Measurements from ENCODE around the gene NMT1. TPM values are rescaled to one million over a fixed set of nuclear protein-coding genes. Genes with fewer than 3 reads are reported as not detected.
A peak's percentile ranks its signal among the peaks of the same experiment; 100 is the strongest.

The NMT1 gene
- total and polyA plus RNA-seq, 4 donors, result 33.8 to 124 (median 103) TPM

DNA sequence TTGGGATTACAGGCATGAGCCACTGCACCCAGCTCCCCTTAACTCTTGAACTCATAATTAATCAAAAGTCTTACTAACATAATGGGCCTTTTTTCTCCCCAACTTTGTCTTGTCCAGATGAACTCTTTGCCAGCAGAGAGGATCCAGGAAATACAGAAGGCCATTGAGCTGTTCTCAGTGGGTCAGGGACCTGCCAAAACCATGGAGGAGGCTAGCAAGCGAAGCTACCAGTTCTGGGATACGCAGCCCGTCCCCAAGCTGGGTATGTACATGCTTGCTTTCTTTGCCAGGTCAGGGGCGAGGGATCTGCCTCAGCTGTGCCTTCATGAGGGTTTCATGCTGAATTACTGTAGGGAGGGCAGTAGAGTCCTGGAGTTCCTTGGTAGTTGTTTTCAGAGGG, 25.3 kb downstream of the NMT1 start:
- H3K4me1 ChIP-seq (ENCODE audit: control insufficient read depth in 1 of 2, insufficient read depth in 2 of 2, low read length in 2 of 2), result peaks cover 0 to 2% of the 10 kb centered on the region in 2 donors
- 82 to 86% methylated on average over 4 of the region's 4 CpGs for WGBS, 2 donors
- peaks cover 2 to 5% of the 10 kb centered on the region in 2 donors for H3K36me3 ChIP-seq (ENCODE audit: control insufficient read depth in 1 of 2, insufficient read depth in 2 of 2, low read length in 1 of 2)
- ATAC-seq (ENCODE audit: low FRiP score) (no peak), DNase-seq (no peak)
- no peaks in the 10 kb centered on the region for H3K9me3 ChIP-seq (ENCODE audit: control insufficient read depth, low read length)
- intact Hi-C loops (cut with DNase I), result no loop called here
- H3K27me3 ChIP-seq (ENCODE audit: control insufficient read depth in 1 of 2, insufficient read depth in 2 of 2, low read length in 1 of 2), result no peaks in the 10 kb centered on the region
- H3K27ac ChIP-seq (ENCODE audit: low read depth in 1 of 2, low read length in 2 of 2), result peak overlapping the region; percentile 6 to 53
- H3K4me3 ChIP-seq (ENCODE audit: low read length in 2 of 2), result no peak overlapping the region

DNA sequence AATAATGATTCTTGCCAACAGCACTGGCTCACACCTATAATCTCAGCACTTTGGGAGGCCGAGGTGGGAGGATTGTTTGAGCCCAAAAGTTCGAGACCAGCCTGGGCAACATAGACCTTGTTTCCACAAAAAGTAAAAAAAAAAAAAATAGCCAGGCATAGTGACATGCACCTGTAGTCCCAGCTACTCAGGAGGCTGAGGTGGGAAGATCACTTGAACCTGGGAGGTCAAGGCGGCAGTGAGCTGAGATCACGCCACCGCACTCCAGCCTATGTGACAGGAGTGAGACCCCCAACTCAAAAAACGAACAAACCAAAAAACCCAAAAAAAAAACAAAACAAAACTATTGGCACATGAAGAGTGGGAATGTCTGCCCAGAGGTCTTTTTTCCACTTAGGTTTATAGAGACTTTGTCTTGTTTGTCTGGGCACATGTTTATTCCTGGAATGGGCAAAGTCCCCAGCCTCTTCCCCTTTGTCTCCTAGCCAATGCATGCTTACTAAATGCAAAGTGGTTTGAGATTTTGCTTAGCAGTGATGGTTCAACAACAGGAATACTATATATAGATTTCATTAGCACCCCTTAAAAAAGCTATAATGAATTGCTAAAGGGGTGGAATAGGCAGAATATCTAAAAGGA, 25.9 kb downstream of the NMT1 start:
- DNase-seq (no peak), ATAC-seq (ENCODE audit: low FRiP score) (peak; percentile 14)
- no peaks in the 10 kb centered on the region for H3K27me3 ChIP-seq (ENCODE audit: control insufficient read depth in 1 of 2, insufficient read depth in 2 of 2, low read length in 1 of 2)
- intact Hi-C loops (cut with DNase I), result no loop called here
- 16 to 21% methylated on average over 6 of the region's 6 CpGs for WGBS, 2 donors
- peak overlapping the region in 1 of 2 donors; percentile 53 for H3K27ac ChIP-seq (ENCODE audit: low read depth in 1 of 2, low read length in 2 of 2)
- peaks cover 2 to 4% of the 10 kb centered on the region in 2 donors for H3K4me1 ChIP-seq (ENCODE audit: control insufficient read depth in 1 of 2, insufficient read depth in 2 of 2, low read length in 2 of 2)
- H3K4me3 ChIP-seq (ENCODE audit: low read length in 2 of 2), result no peak overlapping the region
- H3K9me3 ChIP-seq (ENCODE audit: control insufficient read depth, low read length), result no peaks in the 10 kb centered on the region
- peaks cover 2% of the 10 kb centered on the region in 2 donors for H3K36me3 ChIP-seq (ENCODE audit: control insufficient read depth in 1 of 2, insufficient read depth in 2 of 2, low read length in 1 of 2)

DNA sequence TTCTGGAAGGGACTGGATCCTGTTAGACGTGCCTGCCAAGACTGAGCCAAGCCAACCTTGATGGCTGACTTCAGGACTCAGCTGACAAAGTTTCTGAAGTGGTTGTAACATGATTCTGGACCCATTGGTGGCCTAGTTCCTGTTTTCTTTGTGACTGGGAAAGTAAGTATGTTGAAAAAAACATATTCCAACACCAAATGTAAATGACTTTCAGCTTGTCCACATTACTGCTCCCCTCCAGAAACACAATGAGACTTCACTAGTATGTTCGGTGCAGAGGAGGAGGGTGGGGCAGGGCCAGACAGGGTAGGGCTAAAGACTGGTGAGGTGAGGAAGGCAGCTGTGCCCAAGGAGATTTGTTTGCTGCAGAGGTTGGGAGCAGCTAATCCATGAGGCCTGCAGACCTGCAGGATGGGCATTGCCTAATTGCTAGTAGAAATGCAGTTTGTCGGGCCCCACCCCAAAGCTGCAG, 26.4 kb downstream of the NMT1 start:
- H3K27ac ChIP-seq (ENCODE audit: low read depth in 1 of 2, low read length in 2 of 2), result peak overlapping the region in 1 of 2 donors; percentile 95
- H3K9me3 ChIP-seq (ENCODE audit: control insufficient read depth, low read length), result no peaks in the 10 kb centered on the region
- no peaks in the 10 kb centered on the region for H3K27me3 ChIP-seq (ENCODE audit: control insufficient read depth in 1 of 2, insufficient read depth in 2 of 2, low read length in 1 of 2)
- peaks cover 2 to 5% of the 10 kb centered on the region in 2 donors for H3K4me1 ChIP-seq (ENCODE audit: control insufficient read depth in 1 of 2, insufficient read depth in 2 of 2, low read length in 2 of 2)
- 5 to 13% methylated on average over 3 of the region's 3 CpGs for WGBS, 2 donors
- DNase-seq (no peak), ATAC-seq (ENCODE audit: low FRiP score) (peak; percentile 59)
- H3K4me3 ChIP-seq (ENCODE audit: low read length in 2 of 2), result no peak overlapping the region
- intact Hi-C loops (cut with DNase I), result no loop called here
- H3K36me3 ChIP-seq (ENCODE audit: control insufficient read depth in 1 of 2, insufficient read depth in 2 of 2, low read length in 1 of 2), result peaks cover 0 to 2% of the 10 kb centered on the region in 2 donors

DNA sequence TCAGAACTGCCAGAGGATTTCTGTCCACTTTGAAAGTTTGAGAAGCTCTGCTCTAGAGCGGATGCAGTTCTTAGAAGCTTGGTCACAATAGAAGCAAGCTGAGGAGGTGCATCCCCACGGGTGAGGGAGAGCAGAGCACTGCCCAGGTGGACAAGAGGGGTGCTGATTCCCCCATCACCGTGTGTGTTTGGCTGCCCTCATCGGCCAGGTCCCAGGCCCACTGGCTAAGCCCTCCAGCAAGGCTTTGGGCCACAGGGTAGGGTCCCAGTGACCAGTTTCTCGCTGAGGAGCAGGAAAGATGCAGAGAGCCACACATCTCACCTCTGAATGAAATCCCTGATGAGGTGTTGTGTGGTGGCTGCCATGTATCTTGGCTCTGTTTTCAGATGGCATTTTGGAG, 26.9 kb downstream of the NMT1 start:
- ATAC-seq (ENCODE audit: low FRiP score), result no peak
- Histone ChIP-seq H3K36me3 (ENCODE audit: control insufficient read depth in 1 of 2, insufficient read depth in 2 of 2, low read length in 1 of 2) (peaks cover 0 to 2% of the 10 kb centered on the region in 2 donors), H3K4me3 (ENCODE audit: low read length in 2 of 2) (no peak overlapping the region), H3K27me3 (ENCODE audit: control insufficient read depth in 1 of 2, insufficient read depth in 2 of 2, low read length in 1 of 2) (no peaks in the 10 kb centered on the region), H3K27ac (ENCODE audit: low read depth in 1 of 2, low read length in 2 of 2) (peak overlapping the region in 1 of 2 donors; percentile 95), H3K4me1 (ENCODE audit: control insufficient read depth in 1 of 2, insufficient read depth in 2 of 2, low read length in 2 of 2) (peaks cover 2 to 5% of the 10 kb centered on the region in 2 donors), H3K9me3 (ENCODE audit: control insufficient read depth, low read length) (no peaks in the 10 kb centered on the region)
- 56 to 59% methylated on average over 5 of the region's 5 CpGs for WGBS, 2 donors
- no peak for DNase-seq
- intact Hi-C loops (cut with DNase I), result no loop called here

DNA sequence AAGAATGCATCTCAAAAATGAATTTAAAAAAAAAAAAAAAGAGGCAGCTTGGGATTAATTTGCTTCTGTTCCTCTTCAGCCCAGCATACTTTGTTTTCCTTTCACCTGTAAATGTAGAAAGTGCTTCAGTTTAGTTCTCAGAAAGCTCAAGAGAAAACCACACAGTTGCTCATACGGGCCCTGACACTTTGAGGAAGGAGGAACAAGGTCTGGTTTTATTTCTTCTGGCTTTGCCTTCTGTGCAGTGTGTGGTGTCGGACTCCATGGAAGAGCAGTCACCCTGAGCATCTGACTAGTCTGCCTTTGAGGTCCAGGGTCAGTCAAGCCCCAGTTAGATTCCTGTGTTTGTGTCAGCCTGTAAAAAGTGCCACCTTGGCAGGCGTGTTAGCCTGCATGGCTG, 27.6 kb downstream of the NMT1 start:
- intact Hi-C loops (cut with DNase I), result no loop called here
- H3K27ac ChIP-seq (ENCODE audit: low read depth in 1 of 2, low read length in 2 of 2), result peak overlapping the region in 1 of 2 donors; percentile 95
- no peak for DNase-seq
- H3K27me3 ChIP-seq (ENCODE audit: control insufficient read depth in 1 of 2, insufficient read depth in 2 of 2, low read length in 1 of 2), result no peaks in the 10 kb centered on the region
- no peaks in the 10 kb centered on the region for H3K9me3 ChIP-seq (ENCODE audit: control insufficient read depth, low read length)
- no peak for ATAC-seq (ENCODE audit: low FRiP score)
- H3K4me1 ChIP-seq (ENCODE audit: control insufficient read depth in 1 of 2, insufficient read depth in 2 of 2, low read length in 2 of 2), result peaks cover 2 to 5% of the 10 kb centered on the region in 2 donors
- 11 to 21% methylated on average over 3 of the region's 3 CpGs for WGBS, 2 donors
- peaks cover 0 to 2% of the 10 kb centered on the region in 2 donors for H3K36me3 ChIP-seq (ENCODE audit: control insufficient read depth in 1 of 2, insufficient read depth in 2 of 2, low read length in 1 of 2)
- no peak overlapping the region for H3K4me3 ChIP-seq (ENCODE audit: low read length in 2 of 2)

DNA sequence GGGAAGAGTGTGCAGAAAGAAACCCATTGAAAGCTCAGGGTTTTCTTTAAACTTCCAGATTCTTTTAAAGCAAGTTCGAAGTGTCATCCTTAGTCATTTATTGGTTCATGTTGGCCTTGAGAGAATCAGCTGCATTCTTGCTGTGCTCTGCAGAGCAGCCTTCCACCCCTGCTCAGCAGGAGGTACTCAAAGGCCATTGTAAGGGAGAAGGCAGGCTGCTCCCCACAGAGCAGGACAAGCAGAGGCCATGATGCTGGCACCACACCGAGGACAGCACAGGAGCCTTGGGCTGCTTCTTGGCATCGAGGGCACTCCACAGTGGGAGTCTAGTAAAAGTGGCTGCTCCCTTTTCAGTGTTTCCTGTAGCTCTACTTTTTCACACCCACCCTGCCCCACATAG, 29.6 kb downstream of the NMT1 start:
- WGBS, 2 donors, result 67 to 81% methylated on average over 3 of the region's 3 CpGs
- Histone ChIP-seq H3K36me3 (ENCODE audit: control insufficient read depth in 1 of 2, insufficient read depth in 2 of 2, low read length in 1 of 2) (peaks cover 0 to 2% of the 10 kb centered on the region in 2 donors), H3K27ac (ENCODE audit: low read depth in 1 of 2, low read length in 2 of 2) (peak overlapping the region; percentile 23 to 61), H3K4me1 (ENCODE audit: control insufficient read depth in 1 of 2, insufficient read depth in 2 of 2, low read length in 2 of 2) (peaks cover 2 to 5% of the 10 kb centered on the region in 2 donors), H3K4me3 (ENCODE audit: low read length in 2 of 2) (no peak overlapping the region), H3K9me3 (ENCODE audit: control insufficient read depth, low read length) (no peaks in the 10 kb centered on the region), H3K27me3 (ENCODE audit: control insufficient read depth in 1 of 2, insufficient read depth in 2 of 2, low read length in 1 of 2) (no peaks in the 10 kb centered on the region)
- no peak for ATAC-seq (ENCODE audit: low FRiP score)
- intact Hi-C loops (cut with DNase I), result no loop called here
- DNase-seq, result no peak

DNA sequence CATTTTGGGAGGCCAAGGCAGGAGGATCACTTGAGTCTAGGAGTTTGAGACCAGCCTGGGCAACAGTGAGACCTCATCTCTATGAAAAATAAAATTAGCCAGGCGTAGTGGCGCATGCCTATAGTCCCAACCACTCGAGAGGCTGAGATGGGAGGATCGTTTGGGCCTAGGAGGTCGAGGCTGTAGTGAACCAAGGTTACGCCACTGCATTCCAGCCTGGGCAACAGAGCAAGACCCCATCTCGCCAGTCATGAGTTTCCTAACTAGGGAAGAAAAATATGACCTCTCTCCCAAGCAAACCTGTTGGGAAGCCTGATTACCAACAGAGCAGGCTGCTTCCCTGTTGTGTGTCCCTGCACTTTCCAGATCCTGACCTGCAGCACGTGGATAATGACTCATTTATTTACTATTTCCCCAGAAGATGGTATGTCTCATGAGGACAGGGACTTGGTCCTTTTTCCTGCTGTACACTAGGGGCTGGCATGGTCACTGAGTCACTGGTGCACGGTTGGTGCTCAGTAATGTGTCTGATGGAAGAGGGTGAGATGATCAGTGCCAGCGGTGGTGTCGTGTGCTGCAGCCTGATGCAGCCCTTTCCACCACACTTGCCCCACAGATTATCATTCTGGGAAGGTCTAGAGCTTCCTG, 30.8 kb downstream of the NMT1 start:
- Histone ChIP-seq H3K4me3 (ENCODE audit: low read length in 2 of 2) (no peak overlapping the region), H3K27me3 (ENCODE audit: control insufficient read depth in 1 of 2, insufficient read depth in 2 of 2, low read length in 1 of 2) (no peaks in the 10 kb centered on the region), H3K4me1 (ENCODE audit: control insufficient read depth in 1 of 2, insufficient read depth in 2 of 2, low read length in 2 of 2) (peaks cover 2 to 5% of the 10 kb centered on the region in 2 donors), H3K27ac (ENCODE audit: low read depth in 1 of 2, low read length in 2 of 2) (peak overlapping the region; percentile 2 to 89), H3K36me3 (ENCODE audit: control insufficient read depth in 1 of 2, insufficient read depth in 2 of 2, low read length in 1 of 2) (peaks cover 0 to 3% of the 10 kb centered on the region in 2 donors), H3K9me3 (ENCODE audit: control insufficient read depth, low read length) (no peaks in the 10 kb centered on the region)
- no peak for DNase-seq
- ATAC-seq (ENCODE audit: low FRiP score), result no peak
- intact Hi-C loops (cut with DNase I), result loop anchor here in 1 of 2 donors (2.0 kb wide), 1 partner anchor 31 kb away; the partner anchor contains the start of gene NMT1
- WGBS, 2 donors, result 83% methylated on average over 11 of the region's 11 CpGs

DNA sequence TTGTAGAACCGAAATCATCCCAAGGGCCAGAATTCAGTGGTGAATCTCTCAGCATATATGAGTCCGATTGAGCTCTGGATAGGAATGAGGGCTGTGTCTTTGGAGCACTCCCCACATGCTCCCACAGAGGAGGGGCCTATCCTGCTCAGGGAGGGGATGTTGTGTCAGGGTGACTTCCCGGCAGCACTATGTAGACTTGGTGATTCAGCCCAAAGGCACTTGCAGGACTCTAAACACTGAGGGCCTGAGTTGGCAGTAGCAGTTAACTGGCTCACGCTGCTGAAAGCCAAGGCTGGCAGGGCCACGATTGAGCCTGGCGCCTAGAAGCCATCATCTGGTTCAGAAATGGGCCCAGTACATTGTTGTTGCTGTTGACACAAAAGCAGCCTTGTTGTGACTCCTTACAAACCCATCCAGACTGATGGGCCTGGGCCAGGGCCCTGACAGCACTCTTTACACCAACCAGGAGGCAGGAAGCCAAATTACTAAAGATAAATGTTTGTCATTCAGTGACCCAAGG, 31.9 kb downstream of the NMT1 start:
- Histone ChIP-seq H3K27ac (ENCODE audit: low read depth in 1 of 2, low read length in 2 of 2) (peak overlapping the region; percentile 62 to 66), H3K27me3 (ENCODE audit: control insufficient read depth in 1 of 2, insufficient read depth in 2 of 2, low read length in 1 of 2) (no peaks in the 10 kb centered on the region), H3K4me1 (ENCODE audit: control insufficient read depth in 1 of 2, insufficient read depth in 2 of 2, low read length in 2 of 2) (peaks cover 2 to 5% of the 10 kb centered on the region in 2 donors), H3K4me3 (ENCODE audit: low read length in 2 of 2) (no peak overlapping the region), H3K36me3 (ENCODE audit: control insufficient read depth in 1 of 2, insufficient read depth in 2 of 2, low read length in 1 of 2) (peaks cover 4 to 5% of the 10 kb centered on the region in 2 donors), H3K9me3 (ENCODE audit: control insufficient read depth, low read length) (no peaks in the 10 kb centered on the region)
- peak; percentile 98 for ATAC-seq (ENCODE audit: low FRiP score)
- intact Hi-C loops (cut with DNase I), result loop anchor here in 1 of 2 donors (2.0 kb wide), 1 partner anchor 32 kb away; the partner anchor contains the start of gene NMT1
- DNase-seq, result peak; percentile 92
- 5 to 7% methylated on average over 6 of the region's 6 CpGs for WGBS, 2 donors

Data from aorta (tissue), 5 donors.